Upper lobe of right lung (tissue), 1 donor: ENCODE data around the gene RANBP3. TPM values are rescaled to one million over a fixed set of nuclear protein-coding genes. Genes with fewer than 3 reads are reported as not detected.
"Not testable (repeated sequence)": the region's sequence is repeated elsewhere in the genome, so short reads cannot be mapped to it uniquely, and the experiment has no call there.

Experiments used
- ATAC-seq: fragments of 200-7000 bp; cut with Tn5 transposase; one replicate; pipeline ENCODE4 v1.9.1; 2020; ENCODE audit warnings: mild to moderate bottlenecking, moderate library complexity
- DNase-seq: peaks from one replicate; pipeline ENCODE4 v3.0.0-alpha.2; 2020
- H3K27ac ChIP-seq: fragments of 200-600 bp; one replicate; pipeline ENCODE4 v1.8.0; 2022
- H3K27me3 ChIP-seq: fragments of 200-600 bp; one replicate; pipeline ENCODE4 v1.8.0; 2022; ENCODE audit warnings: mild to moderate bottlenecking
- H3K36me3 ChIP-seq: fragments of 200-600 bp; one replicate; pipeline ENCODE4 v1.8.0; 2022
- H3K4me1 ChIP-seq: fragments of 200-600 bp; one replicate; pipeline ENCODE4 v1.8.0; 2022
- H3K4me3 ChIP-seq: fragments of 200-600 bp; one replicate; pipeline ENCODE4 v1.8.0; 2022; ENCODE audit warnings: mild to moderate bottlenecking
- H3K9me3 ChIP-seq: fragments of 200-600 bp; one replicate; pipeline ENCODE4 v1.8.0; 2022
- intact Hi-C: fragments of 100-400 bp; cut with DNase I; formaldehyde crosslinking; loops from one replicate; pipeline ENCODE4 v1.11.0; 2022
- total RNA-seq: library from RNA; stranded (reverse); fragmentation: NEBNext Ultra II Directional; extraction: Animal tissue kit (Norgen Biotek cat#: 25700); gene quantifications from one replicate; pipeline ENCODE4 v1.2.1, GENCODE V29; 2021
- TF ChIP-seq, protein P1 (sequence below): fragments of 200-600 bp; IDR thresholded peaks from one replicate; pipeline ENCODE4 v1.8.0; 2022; ENCODE audit warnings: antibody characterized with exemption
- donor health status: DM: no; HTN: yes; CAD: no; lungs with severe emphysema.

The RANBP3 gene
- total RNA-seq, 1 donor from 2014 or later: 65.5 TPM

DNA sequence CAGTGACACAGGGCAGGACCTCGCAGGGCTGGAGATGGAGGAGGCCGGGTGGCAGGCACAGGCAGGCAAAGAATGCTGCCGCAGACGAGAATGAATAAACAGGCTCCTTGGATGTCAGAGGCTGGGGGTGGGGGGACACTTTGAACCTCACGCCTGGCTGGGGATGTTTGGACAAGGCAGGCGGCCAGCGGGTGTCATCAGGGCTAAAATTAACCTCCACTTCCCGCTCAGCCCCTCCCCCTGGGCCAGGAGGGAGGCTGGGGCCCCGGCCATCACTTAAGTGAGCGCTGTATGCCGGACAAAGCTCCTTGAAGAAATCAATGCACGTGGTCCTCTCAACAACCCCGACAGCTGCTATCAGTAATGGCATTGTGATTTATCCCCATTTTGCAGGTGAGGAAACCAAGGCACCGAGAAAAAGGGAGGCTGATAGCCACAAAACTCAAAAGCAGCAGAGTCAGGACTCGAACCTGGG, 97.3 kb downstream of the RANBP3 start:
- Histone ChIP-seq H3K4me3 (no peak overlapping the region), H3K9me3 (no peaks in the 10 kb centered on the region), H3K36me3 (no peaks in the 10 kb centered on the region), H3K27ac (no peak overlapping the region), H3K4me1 (peaks cover 14% of the 10 kb centered on the region), H3K27me3 (no peaks in the 10 kb centered on the region)
- ATAC-seq: peak; percentile 65
- intact Hi-C loops: no loop called here
- peak; percentile 74 for DNase-seq
- TF ChIP-seq, protein P1, sequence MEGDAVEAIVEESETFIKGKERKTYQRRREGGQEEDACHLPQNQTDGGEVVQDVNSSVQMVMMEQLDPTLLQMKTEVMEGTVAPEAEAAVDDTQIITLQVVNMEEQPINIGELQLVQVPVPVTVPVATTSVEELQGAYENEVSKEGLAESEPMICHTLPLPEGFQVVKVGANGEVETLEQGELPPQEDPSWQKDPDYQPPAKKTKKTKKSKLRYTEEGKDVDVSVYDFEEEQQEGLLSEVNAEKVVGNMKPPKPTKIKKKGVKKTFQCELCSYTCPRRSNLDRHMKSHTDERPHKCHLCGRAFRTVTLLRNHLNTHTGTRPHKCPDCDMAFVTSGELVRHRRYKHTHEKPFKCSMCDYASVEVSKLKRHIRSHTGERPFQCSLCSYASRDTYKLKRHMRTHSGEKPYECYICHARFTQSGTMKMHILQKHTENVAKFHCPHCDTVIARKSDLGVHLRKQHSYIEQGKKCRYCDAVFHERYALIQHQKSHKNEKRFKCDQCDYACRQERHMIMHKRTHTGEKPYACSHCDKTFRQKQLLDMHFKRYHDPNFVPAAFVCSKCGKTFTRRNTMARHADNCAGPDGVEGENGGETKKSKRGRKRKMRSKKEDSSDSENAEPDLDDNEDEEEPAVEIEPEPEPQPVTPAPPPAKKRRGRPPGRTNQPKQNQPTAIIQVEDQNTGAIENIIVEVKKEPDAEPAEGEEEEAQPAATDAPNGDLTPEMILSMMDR: no peak

DNA sequence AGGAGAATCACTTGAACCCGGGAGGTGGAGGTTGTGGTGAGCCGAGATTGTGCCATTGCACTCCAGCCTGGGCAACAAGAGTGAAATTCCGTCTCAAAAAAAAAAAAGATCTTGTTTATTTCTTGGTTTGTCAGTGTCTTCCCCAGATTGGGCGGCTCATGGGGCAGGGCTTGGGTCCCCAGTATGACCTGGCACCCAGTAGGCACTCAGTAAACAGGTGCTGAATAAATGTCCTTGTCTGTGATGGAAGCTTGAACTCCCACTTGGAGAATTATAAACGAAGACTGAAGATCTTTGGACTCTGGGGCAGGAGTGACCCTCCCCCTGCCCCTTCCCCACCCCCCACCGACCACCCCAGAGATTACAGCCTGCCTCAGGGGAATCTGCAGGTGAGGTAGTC, 97.7 kb downstream of the RANBP3 start:
- intact Hi-C loops: no loop called here
- TF ChIP-seq, protein P1: no peak
- ATAC-seq (no peak), DNase-seq (no peak)
- Histone ChIP-seq H3K27me3 (no peaks in the 10 kb centered on the region), H3K9me3 (no peaks in the 10 kb centered on the region), H3K27ac (no peak overlapping the region), H3K4me3 (no peak overlapping the region), H3K36me3 (no peaks in the 10 kb centered on the region), H3K4me1 (peaks cover 14% of the 10 kb centered on the region)

DNA sequence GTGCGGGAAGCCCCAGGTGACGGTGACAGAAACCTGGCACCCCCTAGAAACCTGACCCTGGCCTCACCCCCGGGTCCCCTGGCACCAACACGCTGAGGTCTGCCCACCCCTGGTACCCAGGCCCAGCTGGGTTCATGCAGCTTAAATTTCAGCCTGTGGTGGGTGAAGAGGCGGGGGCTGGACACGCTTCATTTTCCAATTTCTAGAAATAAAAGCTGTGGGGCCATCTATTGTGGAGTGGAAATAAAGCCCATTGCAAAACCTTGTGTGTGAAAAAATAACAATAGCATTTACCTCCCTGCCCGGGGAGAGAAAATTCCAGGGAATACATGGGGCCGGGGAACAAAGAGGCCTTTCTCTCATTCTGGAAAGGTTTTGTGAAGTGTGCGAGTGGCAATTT, 100.1 kb downstream of the RANBP3 start:
- no peaks in the 10 kb centered on the region for H3K36me3 ChIP-seq
- no peaks in the 10 kb centered on the region for H3K27me3 ChIP-seq
- intact Hi-C loops: no loop called here
- peaks cover 14% of the 10 kb centered on the region for H3K4me1 ChIP-seq
- H3K27ac ChIP-seq: no peak overlapping the region
- no peaks in the 10 kb centered on the region for H3K9me3 ChIP-seq
- DNase-seq: no peak
- TF ChIP-seq, protein P1: no peak
- H3K4me3 ChIP-seq: no peak overlapping the region
- no peak for ATAC-seq

DNA sequence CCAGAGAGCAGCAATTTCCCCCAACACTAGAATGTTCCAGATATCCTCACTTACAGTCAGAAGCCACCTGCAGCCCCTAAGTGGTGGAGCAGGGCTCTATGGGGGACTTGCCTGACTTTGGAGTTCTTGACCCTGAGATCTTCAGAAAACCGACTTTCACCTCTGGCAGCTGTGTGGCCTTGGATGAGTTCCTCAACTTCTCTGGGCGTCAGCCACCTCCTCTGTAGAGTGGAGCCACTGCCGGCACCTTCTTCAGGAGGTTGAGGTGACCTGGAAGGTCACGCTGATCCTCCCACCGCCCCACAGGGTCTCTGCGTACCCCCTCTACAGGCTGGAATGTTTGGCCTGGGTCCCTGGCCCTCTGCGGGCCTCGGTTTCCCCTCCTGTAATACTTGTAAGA, 100.5 kb downstream of the RANBP3 start:
- H3K4me1 ChIP-seq: peaks cover 14% of the 10 kb centered on the region
- no peak overlapping the region for H3K4me3 ChIP-seq
- H3K9me3 ChIP-seq: no peaks in the 10 kb centered on the region
- ATAC-seq: no peak
- no peak overlapping the region for H3K27ac ChIP-seq
- TF ChIP-seq, protein P1: no peak
- DNase-seq: no peak
- intact Hi-C loops: no loop called here
- no peaks in the 10 kb centered on the region for H3K36me3 ChIP-seq
- no peaks in the 10 kb centered on the region for H3K27me3 ChIP-seq

DNA sequence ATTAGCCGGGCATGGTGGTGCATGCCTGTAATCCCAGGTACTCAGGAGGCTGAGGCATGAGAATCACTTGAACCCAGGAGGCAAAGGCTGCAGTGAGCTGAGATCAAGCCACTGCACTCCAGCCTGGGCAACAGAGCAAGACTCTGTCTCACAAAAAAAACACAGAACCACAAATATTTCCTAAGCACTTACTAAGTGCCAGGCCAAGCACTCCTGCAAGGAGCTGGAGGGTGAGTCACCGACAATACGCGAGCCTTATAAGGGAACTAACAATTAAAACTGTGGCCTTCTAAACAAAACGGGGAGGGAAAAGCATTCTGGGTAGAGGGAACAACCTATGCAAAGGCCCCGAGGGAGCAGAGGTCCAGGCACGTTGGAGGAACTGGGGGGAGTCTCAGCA, 103.4 kb downstream of the RANBP3 start:
- H3K9me3 ChIP-seq, H3K27me3 ChIP-seq, H3K4me3 ChIP-seq, DNase-seq, H3K27ac ChIP-seq, H3K4me1 ChIP-seq, H3K36me3 ChIP-seq, intact Hi-C loops: not testable (repeated sequence)
- peak; percentile 45 for ATAC-seq

DNA sequence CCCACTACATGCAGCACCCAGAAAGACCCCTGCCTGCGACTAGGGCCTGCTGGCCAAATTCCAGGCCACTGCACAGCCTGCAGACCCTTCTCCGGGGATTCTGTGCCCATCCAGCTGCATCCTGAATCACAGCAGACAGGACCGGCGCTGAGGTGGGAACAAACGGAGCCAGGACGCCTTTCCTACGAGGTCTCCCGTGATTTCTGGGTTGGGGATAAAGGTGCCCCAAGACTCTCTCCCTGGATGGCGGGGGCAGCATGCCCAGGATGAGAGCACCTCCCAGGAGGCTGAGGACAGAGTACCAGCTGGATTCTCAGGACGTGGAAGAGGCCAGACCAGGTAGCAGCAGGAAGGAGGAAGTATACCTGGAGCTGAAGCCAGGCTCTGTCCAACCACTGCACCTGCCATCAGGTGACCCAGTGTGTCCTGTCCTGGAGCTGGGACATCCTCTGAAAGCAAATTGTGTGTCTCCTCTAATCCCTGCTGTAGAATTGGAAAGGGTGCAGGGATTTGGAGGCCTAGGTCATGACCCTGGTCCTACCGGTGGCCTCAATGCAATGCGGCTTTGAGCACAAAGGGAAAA, 104.2 kb downstream of the RANBP3 start:
- no peaks in the 10 kb centered on the region for H3K27me3 ChIP-seq
- TF ChIP-seq, protein P1: no peak
- ATAC-seq (no peak), DNase-seq (no peak)
- H3K9me3 ChIP-seq: no peaks in the 10 kb centered on the region
- no peaks in the 10 kb centered on the region for H3K4me1 ChIP-seq
- H3K36me3 ChIP-seq: no peaks in the 10 kb centered on the region
- intact Hi-C loops: no loop called here
- no peak overlapping the region for H3K4me3 ChIP-seq
- no peak overlapping the region for H3K27ac ChIP-seq
